ENCODE results near the gene CCDC90B. TPM values are rescaled to one million over a fixed set of nuclear protein-coding genes. Genes with fewer than 3 reads are reported as not detected.
"Not testable (repeated sequence)": the region's sequence is repeated elsewhere in the genome, so short reads cannot be mapped to it uniquely, and the experiment has no call there.

Gene CCDC90B, protein sequence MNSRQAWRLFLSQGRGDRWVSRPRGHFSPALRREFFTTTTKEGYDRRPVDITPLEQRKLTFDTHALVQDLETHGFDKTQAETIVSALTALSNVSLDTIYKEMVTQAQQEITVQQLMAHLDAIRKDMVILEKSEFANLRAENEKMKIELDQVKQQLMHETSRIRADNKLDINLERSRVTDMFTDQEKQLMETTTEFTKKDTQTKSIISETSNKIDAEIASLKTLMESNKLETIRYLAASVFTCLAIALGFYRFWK
- 44.6 TPM for total RNA-seq

DNA sequence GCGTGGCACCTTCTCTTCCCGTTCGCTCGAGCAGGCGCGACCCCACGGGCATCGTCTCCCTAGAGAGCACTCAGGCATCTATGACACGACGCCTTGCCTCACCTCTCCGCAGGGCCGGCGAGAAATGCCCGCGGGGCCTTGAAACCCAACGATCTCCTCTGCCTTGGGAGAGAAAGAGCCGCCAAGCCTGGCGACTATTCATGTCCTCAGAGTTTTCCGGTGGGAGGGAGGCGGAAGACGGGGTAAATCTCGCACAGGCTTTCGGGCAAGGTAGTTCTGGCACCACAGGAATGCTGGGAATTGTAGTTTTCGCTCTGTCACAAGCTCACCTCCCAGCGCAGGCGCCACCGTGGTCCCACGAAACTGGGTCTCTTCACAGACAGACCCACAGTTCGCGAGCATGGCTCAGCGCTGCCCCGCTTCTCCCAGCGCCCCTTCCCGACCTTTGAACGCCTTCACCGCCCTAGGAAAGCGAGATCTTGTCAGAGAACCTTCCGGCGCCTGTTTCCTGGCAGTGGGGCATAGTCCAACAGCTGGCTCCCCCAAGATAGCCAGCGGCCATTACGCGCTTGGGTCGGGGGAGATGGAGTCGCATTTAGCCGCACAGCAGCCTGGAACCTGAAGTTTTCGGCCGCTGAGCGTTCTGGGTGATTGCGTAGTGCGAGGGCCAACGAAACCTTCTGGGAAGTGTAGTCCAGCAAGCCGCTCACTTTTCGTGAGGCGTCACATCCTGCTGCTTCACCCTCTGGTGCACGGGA is at the start of gene CCDC90B:
CCDC90B (minus strand) TSS at position 597 of the 758 bp plus-strand sequence; CDS start at position 202, 395 bp downstream.
- no peaks in the 10 kb centered on the region for H3K9me3 ChIP-seq (ENCODE audit: low read depth, low read length)
- peaks cover 22% of the 10 kb centered on the region for H3K4me1 ChIP-seq (ENCODE audit: insufficient read depth, low read length)
- H3K4me3 ChIP-seq (ENCODE audit: low read length) = peak within 1 kb of the TSS; percentile 80
- no peaks in the 10 kb centered on the region for H3K27me3 ChIP-seq (ENCODE audit: insufficient read depth, low read length)

DNA sequence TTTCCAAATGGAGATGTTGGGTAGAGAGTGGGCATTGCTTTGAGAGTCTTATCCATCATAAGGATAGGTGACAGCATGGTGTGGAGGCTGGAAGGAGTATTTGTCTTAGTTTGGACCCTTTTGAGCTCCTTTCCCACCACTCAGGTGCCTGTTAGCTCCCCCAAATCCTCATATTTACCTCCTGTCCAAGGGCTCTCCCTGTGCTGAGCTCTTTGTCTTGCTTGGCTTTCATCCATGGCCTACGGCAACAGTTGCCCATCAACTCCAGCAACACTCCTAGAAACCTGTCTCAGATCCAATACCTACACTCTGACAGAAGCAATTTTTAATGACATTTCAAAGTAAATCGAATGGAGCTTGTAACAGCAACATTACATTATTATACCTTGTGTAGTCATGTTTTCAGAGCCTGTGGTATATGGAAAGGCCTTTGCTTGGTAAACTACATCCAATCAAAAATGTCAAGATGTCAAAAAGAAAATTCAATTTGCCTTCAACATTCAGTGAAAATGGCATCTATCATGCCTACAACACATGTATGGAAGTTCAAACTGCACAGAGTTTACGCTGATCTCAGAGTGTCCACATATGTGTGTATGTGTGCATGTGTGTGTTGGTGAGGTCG is 49.4 kb upstream of the CCDC90B start:
- Histone ChIP-seq H3K9me3 (ENCODE audit: low read depth, low read length) (no peaks in the 10 kb centered on the region), H3K4me3 (ENCODE audit: low read length) (no peak overlapping the region), H3K4me1 (ENCODE audit: insufficient read depth, low read length) (no peaks in the 10 kb centered on the region), H3K27me3 (ENCODE audit: insufficient read depth, low read length) (no peaks in the 10 kb centered on the region)

- H3K27me3 ChIP-seq (ENCODE audit: insufficient read depth, low read length) = no peaks in the 10 kb centered on the region
- H3K4me1 ChIP-seq (ENCODE audit: insufficient read depth, low read length) = no peaks in the 10 kb centered on the region
- no peak overlapping the region for H3K4me3 ChIP-seq (ENCODE audit: low read length)
- no peaks in the 10 kb centered on the region for H3K9me3 ChIP-seq (ENCODE audit: low read depth, low read length)
Observed at GRCh38 chr11:83330303-83330702, 44.1 kb upstream of the CCDC90B start.

GRCh38 chr11:83326326-83326725 is 40.2 kb upstream of the CCDC90B start:
- H3K9me3 ChIP-seq (ENCODE audit: low read depth, low read length) = no peaks in the 10 kb centered on the region
- peaks cover 14% of the 10 kb centered on the region for H3K27me3 ChIP-seq (ENCODE audit: insufficient read depth, low read length)
- no peak overlapping the region for H3K4me3 ChIP-seq (ENCODE audit: low read length)
- H3K4me1 ChIP-seq (ENCODE audit: insufficient read depth, low read length) = no peaks in the 10 kb centered on the region

DNA sequence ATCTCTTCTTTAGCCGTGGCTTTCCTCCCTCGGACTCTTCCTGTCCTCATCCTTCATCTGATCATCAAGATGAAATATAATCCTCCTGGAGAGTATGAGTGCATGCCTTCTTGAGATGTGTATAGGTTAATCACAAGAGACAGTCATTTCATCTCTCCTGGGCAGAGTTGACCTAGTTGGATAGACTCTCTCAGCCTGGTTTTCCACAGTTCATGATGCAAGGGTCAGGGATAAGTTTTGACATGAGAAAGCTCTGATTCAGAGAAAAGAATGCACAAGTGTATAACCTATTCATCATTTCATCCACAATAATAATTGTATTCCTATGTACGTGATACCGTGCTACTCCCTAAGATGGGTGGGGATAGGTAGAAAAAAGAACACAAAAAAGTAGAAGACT is 33.2 kb upstream of the CCDC90B start:
- peaks cover 7% of the 10 kb centered on the region for H3K27me3 ChIP-seq (ENCODE audit: insufficient read depth, low read length)
- no peaks in the 10 kb centered on the region for H3K9me3 ChIP-seq (ENCODE audit: low read depth, low read length)
- H3K4me1 ChIP-seq (ENCODE audit: insufficient read depth, low read length) = no peaks in the 10 kb centered on the region
- H3K4me3 ChIP-seq (ENCODE audit: low read length) = no peak overlapping the region

DNA sequence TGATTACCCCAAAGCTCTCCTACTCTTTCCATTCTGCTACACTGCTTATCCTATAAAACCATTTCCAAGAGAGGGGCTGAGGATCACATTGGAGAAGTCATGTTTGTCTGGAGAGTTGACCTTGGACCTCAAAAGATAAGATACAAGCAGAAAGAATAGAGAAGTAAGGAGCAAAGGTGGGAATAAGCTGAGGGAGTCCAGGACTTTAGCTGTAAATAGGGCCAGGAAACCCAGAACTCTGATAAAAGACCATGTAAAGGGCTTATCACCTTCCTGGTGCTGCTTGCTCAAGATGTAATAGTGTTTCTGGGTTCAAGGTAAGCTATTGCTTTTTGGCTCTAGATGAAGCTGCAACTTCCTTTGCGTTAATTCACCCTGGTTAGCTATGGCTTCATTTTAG is 32.8 kb upstream of the CCDC90B start:
- H3K27me3 ChIP-seq (ENCODE audit: insufficient read depth, low read length) = peaks cover 4% of the 10 kb centered on the region
- no peaks in the 10 kb centered on the region for H3K9me3 ChIP-seq (ENCODE audit: low read depth, low read length)
- no peaks in the 10 kb centered on the region for H3K4me1 ChIP-seq (ENCODE audit: insufficient read depth, low read length)
- no peak overlapping the region for H3K4me3 ChIP-seq (ENCODE audit: low read length)

DNA sequence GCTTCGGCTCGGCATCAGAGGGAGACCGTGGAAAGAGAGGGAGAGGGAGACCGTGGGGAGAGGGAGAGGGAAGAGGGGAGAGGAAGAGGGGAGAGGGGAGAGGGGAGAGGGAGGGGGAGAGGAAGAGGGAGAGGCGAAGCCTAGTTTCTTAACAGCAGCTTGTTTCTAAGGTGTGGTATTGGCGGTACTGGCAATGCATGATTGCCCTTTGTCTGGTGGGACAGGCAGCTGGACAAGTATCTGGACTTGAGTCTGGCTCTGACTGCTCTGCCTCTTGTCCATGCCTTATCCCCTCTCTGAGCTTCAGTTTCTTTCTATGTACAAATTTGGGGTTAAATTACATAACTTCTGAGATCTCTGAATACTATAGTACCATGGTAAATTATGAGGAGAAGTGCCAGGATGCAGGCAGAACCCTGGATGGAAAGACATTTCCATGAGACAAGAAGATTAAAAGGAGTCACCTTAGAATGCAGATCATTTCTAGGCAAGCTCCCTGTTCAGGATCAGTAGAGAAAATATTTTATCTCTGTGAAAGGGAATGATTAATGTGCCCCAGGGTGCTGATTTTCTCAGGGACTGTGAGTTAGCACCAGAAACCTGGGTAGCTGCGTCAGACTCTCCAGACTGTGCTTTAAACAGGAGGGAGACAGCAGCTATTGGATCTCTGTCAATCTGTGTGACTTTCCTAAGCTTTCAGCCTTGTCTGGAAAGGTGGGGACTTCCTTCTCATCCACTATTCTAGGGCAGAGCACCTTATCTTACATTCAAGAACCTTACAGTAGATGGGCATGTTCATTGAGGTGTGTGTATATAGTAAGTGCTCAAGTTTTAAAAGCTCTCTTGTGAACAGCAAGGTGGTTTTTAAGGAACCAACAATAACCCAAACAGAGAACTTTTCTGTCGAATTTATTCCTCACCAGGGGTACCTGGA is 31.9 kb upstream of the CCDC90B start:
- H3K4me1 ChIP-seq (ENCODE audit: insufficient read depth, low read length) = no peaks in the 10 kb centered on the region
- H3K9me3 ChIP-seq (ENCODE audit: low read depth, low read length) = no peaks in the 10 kb centered on the region
- H3K4me3 ChIP-seq (ENCODE audit: low read length) = no peak overlapping the region
- peaks cover 1% of the 10 kb centered on the region for H3K27me3 ChIP-seq (ENCODE audit: insufficient read depth, low read length)

- H3K4me1 ChIP-seq (ENCODE audit: insufficient read depth, low read length); H3K9me3 ChIP-seq (ENCODE audit: low read depth, low read length); H3K27me3 ChIP-seq (ENCODE audit: insufficient read depth, low read length); H3K4me3 ChIP-seq (ENCODE audit: low read length): not testable (repeated sequence)
Observed at GRCh38 chr11:83316897-83317268, 30.7 kb upstream of the CCDC90B start.

DNA sequence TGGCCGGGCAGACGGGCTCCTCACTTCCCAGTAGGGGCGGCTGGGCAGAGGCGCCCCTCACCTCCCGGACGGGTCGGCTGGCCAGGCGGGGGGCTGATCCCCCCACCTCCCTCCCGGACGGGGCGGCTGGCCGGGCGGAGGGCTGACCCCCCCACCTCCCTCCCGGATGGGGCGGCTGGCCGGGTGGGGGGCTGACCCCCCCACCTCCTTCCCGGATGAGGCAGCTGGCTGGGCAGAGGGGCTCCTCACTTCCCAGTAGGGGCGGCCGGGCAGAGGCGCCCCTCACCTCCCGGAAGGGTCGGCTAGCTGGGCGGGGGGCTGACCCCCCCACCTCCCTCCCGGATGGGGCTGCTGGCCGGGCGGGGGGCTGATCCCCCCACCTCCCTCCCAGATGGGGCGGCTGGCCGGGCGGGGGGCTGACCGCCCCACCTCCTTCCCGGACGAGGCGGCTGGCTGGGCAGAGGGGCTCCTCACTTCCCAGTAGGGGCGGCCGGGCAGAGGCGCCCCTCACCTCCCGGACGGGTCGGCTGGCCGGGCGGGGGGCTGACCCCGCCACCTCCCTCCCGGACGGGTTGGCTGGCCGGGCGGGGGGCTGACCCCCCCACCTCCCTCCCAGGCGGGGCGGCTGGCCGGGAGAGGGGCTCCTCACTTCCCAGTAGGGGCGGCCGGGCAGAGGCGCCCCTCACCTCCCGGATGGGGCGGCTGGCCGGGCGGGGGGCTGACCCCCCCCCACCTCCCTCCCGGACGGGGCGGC is 30.2 kb upstream of the CCDC90B start:
- not testable (repeated sequence) for H3K4me1 ChIP-seq (ENCODE audit: insufficient read depth, low read length); H3K4me3 ChIP-seq (ENCODE audit: low read length)

GRCh38 chr11:83312430-83312829 is 26.3 kb upstream of the CCDC90B start:
- no peaks in the 10 kb centered on the region for H3K9me3 ChIP-seq (ENCODE audit: low read depth, low read length)
- H3K27me3 ChIP-seq (ENCODE audit: insufficient read depth, low read length) = peaks cover 3% of the 10 kb centered on the region
- H3K4me3 ChIP-seq (ENCODE audit: low read length) = no peak overlapping the region
- H3K4me1 ChIP-seq (ENCODE audit: insufficient read depth, low read length) = no peaks in the 10 kb centered on the region

More for the DNA sequence above, 30.2 kb upstream of the CCDC90B start:
- H3K9me3 ChIP-seq (ENCODE audit: low read depth, low read length); H3K27me3 ChIP-seq (ENCODE audit: insufficient read depth, low read length): not testable (repeated sequence)

DNA sequence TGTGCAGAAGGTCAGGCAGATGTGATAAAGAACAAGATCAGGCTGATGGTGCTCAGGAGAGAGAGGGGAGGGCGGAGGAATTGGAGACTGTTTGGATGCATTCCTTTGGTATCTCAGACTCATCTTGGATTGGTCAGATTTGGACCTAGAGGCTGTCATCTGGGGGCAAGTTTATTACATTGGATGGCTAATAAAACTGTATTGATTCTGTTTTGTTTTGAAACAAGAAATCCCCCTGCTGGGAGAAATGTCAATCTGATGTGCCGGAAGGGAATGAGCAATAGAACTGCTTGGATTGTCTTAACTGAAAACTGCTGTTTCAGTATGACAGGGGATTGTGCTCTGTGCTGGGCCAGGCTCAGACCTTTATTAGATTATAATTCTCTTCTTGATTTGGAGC is 25.5 kb upstream of the CCDC90B start:
- peaks cover 7% of the 10 kb centered on the region for H3K27me3 ChIP-seq (ENCODE audit: insufficient read depth, low read length)
- H3K9me3 ChIP-seq (ENCODE audit: low read depth, low read length) = no peaks in the 10 kb centered on the region
- no peak overlapping the region for H3K4me3 ChIP-seq (ENCODE audit: low read length)
- H3K4me1 ChIP-seq (ENCODE audit: insufficient read depth, low read length) = no peaks in the 10 kb centered on the region

- Histone ChIP-seq H3K9me3 (ENCODE audit: low read depth, low read length) (no peaks in the 10 kb centered on the region), H3K27me3 (ENCODE audit: insufficient read depth, low read length) (peaks cover 7% of the 10 kb centered on the region), H3K4me3 (ENCODE audit: low read length) (no peak overlapping the region), H3K4me1 (ENCODE audit: insufficient read depth, low read length) (no peaks in the 10 kb centered on the region)
Observed at GRCh38 chr11:83310718-83311117, 24.6 kb upstream of the CCDC90B start.

- H3K9me3 ChIP-seq (ENCODE audit: low read depth, low read length); H3K4me1 ChIP-seq (ENCODE audit: insufficient read depth, low read length); H3K27me3 ChIP-seq (ENCODE audit: insufficient read depth, low read length); H3K4me3 ChIP-seq (ENCODE audit: low read length): not testable (repeated sequence)
Observed at GRCh38 chr11:83308536-83308935, 22.4 kb upstream of the CCDC90B start.

Data from mononuclear cell (primary cell).